K562 (cell line): ENCODE results near the gene LDLR. TPM values are rescaled to one million over a fixed set of nuclear protein-coding genes. Genes with fewer than 3 reads are reported as not detected.

Source experiments
- ATAC-seq: fragments of 200-7000 bp; cut with Tn5 transposase; 3 replicates; pipeline ENCODE4 v1.9.1; 2020; ENCODE audit warnings: moderate library complexity
- BruUV-seq: library from RNA; stranded (reverse); fragments of 400-500 nt; replicated peaks from 2 replicates; lab custom pipeline; 2021; lab: Mats Ljungman, UMichigan
- CTCF ChIA-PET: fragments of 300-600 bp; formaldehyde crosslinking; extraction: SDS; loops from one replicate; lab custom pipeline; 2021; ENCODE audit warnings: low intra/inter-chr PET ratio; lab: Yijun Ruan, JAX
- POLR2A ChIA-PET: fragments of 300-600, 350-650 bp; sonication (Branson Sonifier 250); formaldehyde crosslinking; extraction: SDS; loops from one replicate; lab custom pipeline; 2021; ENCODE audit warnings: antibody characterized with exemption, inconsistent platforms; lab: Yijun Ruan, JAX
- DNase-seq, 4 experiments: peaks; one replicate each; pipeline versions ENCODE4 v3.0.0 to v3.0.0-alpha.2; 2011 to 2018; ENCODE audit warnings: low spot score in 3 of 4, mixed read lengths in 3 of 4; ENCODE audit errors: extremely low read depth in 1 of 4
- FAIRE-seq: peaks from 2 replicates; lab custom pipeline; 2011; peaks lifted over from hg19 to GRCh38; lab: Jason Lieb, UNC
- H2AFZ ChIP-seq: 2 replicates; pipeline ENCODE4 v1.6.0; 2011; ENCODE audit warnings: low read depth, low read length, control low read depth, inconsistent platforms
- H3K27ac ChIP-seq: fragments of 200-600 bp; 3 replicates; pipeline ENCODE4 v1.8.0; 2011; ENCODE audit warnings: low read depth, mild to moderate bottlenecking, control low read depth, inconsistent platforms, low read length, moderate library complexity, mixed read lengths; ENCODE audit errors: extremely low read depth
- H3K27me3 ChIP-seq, 2 experiments: fragments of 300-600 bp in 1 of 2; 2 replicates in 1 of 2; 3 replicates in 1 of 2; pipeline versions ENCODE4 v1.6.0 to v1.8.0; 2011; ENCODE audit warnings: inconsistent platforms in 2 of 2, low read length in 2 of 2, mild to moderate bottlenecking in 1 of 2, mixed read lengths in 1 of 2, moderate library complexity in 1 of 2; ENCODE audit not compliant: control insufficient read depth in 2 of 2, insufficient read depth in 2 of 2
- H3K36me3 ChIP-seq: fragments of 300-600 bp; 3 replicates; pipeline ENCODE4 v1.8.0; 2011; ENCODE audit warnings: mild to moderate bottlenecking, low read length, inconsistent platforms; ENCODE audit not compliant: control insufficient read depth, insufficient read depth
- H3K4me1 ChIP-seq, 2 experiments: fragments of 200-600 bp in 1 of 2; replicated peaks in 1 of 2; 2 replicates in 1 of 2; 3 replicates in 1 of 2; pipeline versions ENCODE4 v1.5.1 to v1.8.0; 2011; ENCODE audit warnings: inconsistent platforms in 2 of 2, low read length in 2 of 2, mild to moderate bottlenecking in 1 of 2, mixed read lengths in 1 of 2, moderate library complexity in 1 of 2; ENCODE audit not compliant: control insufficient read depth in 2 of 2, insufficient read depth in 2 of 2
- H3K4me2 ChIP-seq: 2 replicates; pipeline ENCODE4 v1.6.1; 2011; ENCODE audit warnings: low read length, control low read depth, inconsistent platforms, mixed read lengths; ENCODE audit not compliant: insufficient read depth
- H3K4me3 ChIP-seq: fragments of 200-600 bp; sonication (generic), shearing (Covaris generic); 2 replicates; pipeline ENCODE4 v1.5.1; 2016; ENCODE audit warnings: control low read depth, inconsistent platforms
- H3K79me2 ChIP-seq: fragments of 200-600 bp; 3 replicates; pipeline ENCODE4 v1.8.0; 2011; ENCODE audit warnings: low read length, inconsistent platforms; ENCODE audit not compliant: control insufficient read depth, insufficient read depth
- H3K9ac ChIP-seq, 2 experiments: 2 replicates each; pipeline versions ENCODE4 v1.6.0 to v1.6.1; 2011; ENCODE audit warnings: low read depth in 2 of 2, low read length in 2 of 2, control low read depth in 1 of 2, inconsistent platforms in 1 of 2, mild to moderate bottlenecking in 1 of 2, mixed read lengths in 1 of 2; ENCODE audit not compliant: insufficient read depth in 1 of 2
- H3K9me1 ChIP-seq: one replicate; pipeline ENCODE4 v1.6.0; 2011; ENCODE audit warnings: inconsistent platforms, mild to moderate bottlenecking, low read length, moderate library complexity; ENCODE audit not compliant: control insufficient read depth, insufficient read depth
- H3K9me3 ChIP-seq: replicated peaks from 2 replicates; pipeline ENCODE4 v1.5.1; 2011; ENCODE audit warnings: low read depth, low read length, inconsistent platforms; ENCODE audit not compliant: control insufficient read depth, insufficient read depth
- H4K20me1 ChIP-seq: replicated peaks from 2 replicates; pipeline ENCODE4 v1.6.1; 2011; ENCODE audit warnings: low read length, inconsistent platforms, mixed read lengths; ENCODE audit not compliant: control insufficient read depth, insufficient read depth
- BCOR ChIP-seq: fragments of 450-650 bp; IDR thresholded peaks from 2 replicates; pipeline ENCODE4 v1.6.1; 2016
- KDM1A ChIP-seq, 2 experiments: fragments of 450-650 bp; IDR thresholded peaks; 2 replicates each; pipeline ENCODE4 v1.6.1; 2016; ENCODE audit warnings: mild to moderate bottlenecking in 2 of 2
- RBM25 ChIP-seq: fragments of 200-400 bp; formaldehyde crosslinking; IDR thresholded peaks from 2 replicates; pipeline ENCODE4 v1.6.1; 2018; ENCODE audit warnings: low read length, low read depth, moderate library complexity; ENCODE audit not compliant: severe bottlenecking
- ZNF121 ChIP-seq: sonication (generic); formaldehyde crosslinking; conservative IDR thresholded peaks from 2 replicates; pipeline ENCODE4 v1.8.0; 2022; ENCODE audit warnings: missing genetic modification reagents
- WGBS: fragments of 100-300 bp; shearing (Covaris generic); methylation state at CpG from one replicate; pipeline ENCODE4 v1.1.6; 2016; ENCODE audit warnings: low coverage, mixed read lengths; ENCODE audit not compliant: insufficient coverage; ENCODE audit errors: missing lambda C conversion rate; 5-methylcytosine and 5-hydroxymethylcytosine counted together
- in situ Hi-C: fragments of 300-500 bp; cut with MboI; formaldehyde crosslinking; loops from 4 replicates; pipeline ENCODE4 v1.15.0; 2018; ENCODE audit warnings: inconsistent platforms, mixed read lengths
- intact Hi-C: fragments of 100-400 bp; cut with micrococcal nuclease; formaldehyde crosslinking; loops from 2 replicates; pipeline ENCODE4 v1.14.2; 2022
- polyA plus RNA-seq, 8 experiments: library from polyadenylated mRNA; depleted of rRNA in 4 of 8; stranded (reverse) in 5 of 8; unstranded in 3 of 8; fragments of >200 nt; fragmentation: Nextera tagmentation in 2 of 8; fragmentation: Illumina TruSeq in 1 of 8; extraction: Ambion mirVana in 2 of 8; extraction: Trizol in 1 of 8; gene quantifications; 2 replicates each; pipeline versions ENCODE4 v1.2.1 to v1.2.3, GENCODE V29; 2011 to 2014; ENCODE audit warnings: inconsistent platforms in 1 of 8, missing spikeins in 1 of 8
- total RNA-seq, 7 experiments: library from RNA; depleted of rRNA in 6 of 7; stranded (reverse); fragments of >200 nt in 6 of 7; fragmentation: Illumina TruSeq in 2 of 7; extraction: Trizol in 2 of 7; gene quantifications; 2 replicates each; pipeline versions ENCODE4 v1.2.1 to v1.2.3, GENCODE V29; 2011 to 2021; ENCODE audit warnings: low replicate concordance in 1 of 7
- TF ChIP-seq, protein P1 (sequence below), 2 experiments: fragments of 450-650 bp in 1 of 2; sonication (generic) in 1 of 2; formaldehyde crosslinking in 1 of 2; IDR thresholded peaks in 1 of 2; conservative IDR thresholded peaks in 1 of 2; 2 replicates each; pipeline versions ENCODE4 v1.6.1 to v1.8.1; 2016 to 2023; ENCODE audit warnings: mild to moderate bottlenecking in 2 of 2, moderate library complexity in 2 of 2, inconsistent platforms in 1 of 2, missing genetic modification reagents in 1 of 2
- TF ChIP-seq, protein P2 (sequence below): sonication (generic); formaldehyde crosslinking; IDR thresholded peaks from 2 replicates; pipeline ENCODE4 v1.8.1; 2023; ENCODE audit warnings: mild to moderate bottlenecking, missing genetic modification reagents
- TF ChIP-seq, protein P3 (sequence below): fragments of 450-650 bp; IDR thresholded peaks from 2 replicates; pipeline ENCODE4 v1.6.1; 2016; ENCODE audit warnings: low read depth, mild to moderate bottlenecking, moderate library complexity
- TF ChIP-seq, protein P4 (sequence below): fragments of 450-650 bp; IDR thresholded peaks from 2 replicates; pipeline ENCODE4 v1.6.1; 2017; ENCODE audit warnings: antibody characterized with exemption, mild to moderate bottlenecking
- TF ChIP-seq, protein P5 (sequence below): fragments of 450-650 bp; IDR thresholded peaks from 2 replicates; pipeline ENCODE4 v1.6.1; 2016

Gene LDLR
- total and polyA plus RNA-seq, 9 of the 15 experiments (the other 6 are each of a cell fraction or from before 2014, with no cell fraction given): 19.9 to 114 (median 56.3) TPM

GRCh38 chr19:11087870-11088505 is 1.3 kb upstream of the LDLR start:
- H3K9me1 ChIP-seq: no peaks in the 10 kb centered on the region
- DNase-seq: no peak
- ATAC-seq: no peak
- H3K36me3 ChIP-seq: peaks cover 25% of the 10 kb centered on the region
- peaks cover 46% of the 10 kb centered on the region for H3K79me2 ChIP-seq
- peak overlapping the region; percentile 92 for H3K27ac ChIP-seq
- TF ChIP-seq, protein P1, sequence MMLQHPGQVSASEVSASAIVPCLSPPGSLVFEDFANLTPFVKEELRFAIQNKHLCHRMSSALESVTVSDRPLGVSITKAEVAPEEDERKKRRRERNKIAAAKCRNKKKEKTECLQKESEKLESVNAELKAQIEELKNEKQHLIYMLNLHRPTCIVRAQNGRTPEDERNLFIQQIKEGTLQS (IDR thresholded peaks at IDR 0.05): peak; percentile 35; the same call in 1 of the 2 replicates
- TF ChIP-seq, protein P1 (CRISPR knock-in tag; conservative IDR thresholded peaks at IDR 0.05): no peak
- TF ChIP-seq RBM25 (peak; percentile 75), ZNF121 (CRISPR knock-in tag) (peak; percentile 96), BCOR (peak; percentile 60), KDM1A (IDR thresholded peaks at IDR 0.05) (peak; percentile 15 to 54; a peak in 3 of 4 replicates)
- TF ChIP-seq, protein P2, sequence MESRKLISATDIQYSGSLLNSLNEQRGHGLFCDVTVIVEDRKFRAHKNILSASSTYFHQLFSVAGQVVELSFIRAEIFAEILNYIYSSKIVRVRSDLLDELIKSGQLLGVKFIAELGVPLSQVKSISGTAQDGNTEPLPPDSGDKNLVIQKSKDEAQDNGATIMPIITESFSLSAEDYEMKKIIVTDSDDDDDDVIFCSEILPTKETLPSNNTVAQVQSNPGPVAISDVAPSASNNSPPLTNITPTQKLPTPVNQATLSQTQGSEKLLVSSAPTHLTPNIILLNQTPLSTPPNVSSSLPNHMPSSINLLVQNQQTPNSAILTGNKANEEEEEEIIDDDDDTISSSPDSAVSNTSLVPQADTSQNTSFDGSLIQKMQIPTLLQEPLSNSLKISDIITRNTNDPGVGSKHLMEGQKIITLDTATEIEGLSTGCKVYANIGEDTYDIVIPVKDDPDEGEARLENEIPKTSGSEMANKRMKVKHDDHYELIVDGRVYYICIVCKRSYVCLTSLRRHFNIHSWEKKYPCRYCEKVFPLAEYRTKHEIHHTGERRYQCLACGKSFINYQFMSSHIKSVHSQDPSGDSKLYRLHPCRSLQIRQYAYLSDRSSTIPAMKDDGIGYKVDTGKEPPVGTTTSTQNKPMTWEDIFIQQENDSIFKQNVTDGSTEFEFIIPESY: 0 out of 2 replicates have a peak, but pooled peaks have one; percentile 67
- TF ChIP-seq, protein P3, sequence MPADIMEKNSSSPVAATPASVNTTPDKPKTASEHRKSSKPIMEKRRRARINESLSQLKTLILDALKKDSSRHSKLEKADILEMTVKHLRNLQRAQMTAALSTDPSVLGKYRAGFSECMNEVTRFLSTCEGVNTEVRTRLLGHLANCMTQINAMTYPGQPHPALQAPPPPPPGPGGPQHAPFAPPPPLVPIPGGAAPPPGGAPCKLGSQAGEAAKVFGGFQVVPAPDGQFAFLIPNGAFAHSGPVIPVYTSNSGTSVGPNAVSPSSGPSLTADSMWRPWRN: no peak
- TF ChIP-seq, protein P4, sequence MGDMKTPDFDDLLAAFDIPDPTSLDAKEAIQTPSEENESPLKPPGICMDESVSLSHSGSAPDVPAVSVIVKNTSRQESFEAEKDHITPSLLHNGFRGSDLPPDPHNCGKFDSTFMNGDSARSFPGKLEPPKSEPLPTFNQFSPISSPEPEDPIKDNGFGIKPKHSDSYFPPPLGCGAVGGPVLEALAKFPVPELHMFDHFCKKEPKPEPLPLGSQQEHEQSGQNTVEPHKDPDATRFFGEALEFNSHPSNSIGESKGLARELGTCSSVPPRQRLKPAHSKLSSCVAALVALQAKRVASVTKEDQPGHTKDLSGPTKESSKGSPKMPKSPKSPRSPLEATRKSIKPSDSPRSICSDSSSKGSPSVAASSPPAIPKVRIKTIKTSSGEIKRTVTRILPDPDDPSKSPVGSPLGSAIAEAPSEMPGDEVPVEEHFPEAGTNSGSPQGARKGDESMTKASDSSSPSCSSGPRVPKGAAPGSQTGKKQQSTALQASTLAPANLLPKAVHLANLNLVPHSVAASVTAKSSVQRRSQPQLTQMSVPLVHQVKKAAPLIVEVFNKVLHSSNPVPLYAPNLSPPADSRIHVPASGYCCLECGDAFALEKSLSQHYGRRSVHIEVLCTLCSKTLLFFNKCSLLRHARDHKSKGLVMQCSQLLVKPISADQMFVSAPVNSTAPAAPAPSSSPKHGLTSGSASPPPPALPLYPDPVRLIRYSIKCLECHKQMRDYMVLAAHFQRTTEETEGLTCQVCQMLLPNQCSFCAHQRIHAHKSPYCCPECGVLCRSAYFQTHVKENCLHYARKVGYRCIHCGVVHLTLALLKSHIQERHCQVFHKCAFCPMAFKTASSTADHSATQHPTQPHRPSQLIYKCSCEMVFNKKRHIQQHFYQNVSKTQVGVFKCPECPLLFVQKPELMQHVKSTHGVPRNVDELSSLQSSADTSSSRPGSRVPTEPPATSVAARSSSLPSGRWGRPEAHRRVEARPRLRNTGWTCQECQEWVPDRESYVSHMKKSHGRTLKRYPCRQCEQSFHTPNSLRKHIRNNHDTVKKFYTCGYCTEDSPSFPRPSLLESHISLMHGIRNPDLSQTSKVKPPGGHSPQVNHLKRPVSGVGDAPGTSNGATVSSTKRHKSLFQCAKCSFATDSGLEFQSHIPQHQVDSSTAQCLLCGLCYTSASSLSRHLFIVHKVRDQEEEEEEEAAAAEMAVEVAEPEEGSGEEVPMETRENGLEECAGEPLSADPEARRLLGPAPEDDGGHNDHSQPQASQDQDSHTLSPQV: no peak
- TF ChIP-seq, protein P5, sequence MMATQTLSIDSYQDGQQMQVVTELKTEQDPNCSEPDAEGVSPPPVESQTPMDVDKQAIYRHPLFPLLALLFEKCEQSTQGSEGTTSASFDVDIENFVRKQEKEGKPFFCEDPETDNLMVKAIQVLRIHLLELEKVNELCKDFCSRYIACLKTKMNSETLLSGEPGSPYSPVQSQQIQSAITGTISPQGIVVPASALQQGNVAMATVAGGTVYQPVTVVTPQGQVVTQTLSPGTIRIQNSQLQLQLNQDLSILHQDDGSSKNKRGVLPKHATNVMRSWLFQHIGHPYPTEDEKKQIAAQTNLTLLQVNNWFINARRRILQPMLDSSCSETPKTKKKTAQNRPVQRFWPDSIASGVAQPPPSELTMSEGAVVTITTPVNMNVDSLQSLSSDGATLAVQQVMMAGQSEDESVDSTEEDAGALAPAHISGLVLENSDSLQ: peak; percentile 75
- H3K27me3 ChIP-seq: no peaks in the 10 kb centered on the region
- H3K9ac ChIP-seq: peak overlapping the region; percentile 82 to 95; a peak in 3 of 4 replicates
- H2AFZ ChIP-seq: peak overlapping the region; percentile 60; the same call in 1 of the 2 replicates
- intact Hi-C loops (no loop called here), in situ Hi-C loops (no loop called here)
- H4K20me1 ChIP-seq: peaks cover 23% of the 10 kb centered on the region
- H3K4me1 ChIP-seq: peaks cover 31 to 42% of the 10 kb centered on the region in 2 experiments
- H3K9me3 ChIP-seq: no peaks in the 10 kb centered on the region
- BruUV-seq: no TSS peak
- 29% methylated on average over 4 of the region's 4 CpGs for WGBS
- ChIA-PET POLR2A (interaction anchor here (0.7 to 2.0 kb wide), 4 partner anchors 8 to 134 kb away, joined by 3 to 10 read pairs (median 6); no protein-coding TSS in a partner anchor), CTCF (no interaction called here)
- H3K4me3 ChIP-seq: no peak overlapping the region; the same call in 1 of the 2 replicates
- no peak for FAIRE-seq
- peak overlapping the region; percentile 80; the same call in 1 of the 2 replicates for H3K4me2 ChIP-seq
